ENCODE data around the gene SLC25A26. TPM values are rescaled to one million over a fixed set of nuclear protein-coding genes. Genes with fewer than 3 reads are reported as not detected.
A peak's percentile ranks its signal among the peaks of the same experiment; 100 is the strongest.

SLC25A26 gene
- total and polyA plus RNA-seq, 7 donors, result 21.0 to 43.6 (median 31.9) TPM

GRCh38 chr3:66399529-66400232 lies 178.9 kb downstream of the SLC25A26 start:
- DNase-seq, result no peak
- H3K27me3 ChIP-seq (ENCODE audit: insufficient read depth in 3 of 3, low read length in 2 of 3), result no peaks in the 10 kb centered on the region
- WGBS, 3 donors, result 81 to 92% (median 87%) methylated on average over 10 of the region's 10 CpGs
- H3K27ac ChIP-seq, result peak overlapping the region; percentile 88
- ATAC-seq, result no peak
- peaks cover 0 to 45% of the 10 kb centered on the region in 2 donors for H3K36me3 ChIP-seq (ENCODE audit: insufficient read depth in 1 of 2, low read depth in 1 of 2)
- no peak overlapping the region for H3K4me3 ChIP-seq
- no peaks in the 10 kb centered on the region for H3K9me3 ChIP-seq
- H3K4me1 ChIP-seq, result peaks cover 60% of the 10 kb centered on the region
- TF ChIP-seq, protein P1, sequence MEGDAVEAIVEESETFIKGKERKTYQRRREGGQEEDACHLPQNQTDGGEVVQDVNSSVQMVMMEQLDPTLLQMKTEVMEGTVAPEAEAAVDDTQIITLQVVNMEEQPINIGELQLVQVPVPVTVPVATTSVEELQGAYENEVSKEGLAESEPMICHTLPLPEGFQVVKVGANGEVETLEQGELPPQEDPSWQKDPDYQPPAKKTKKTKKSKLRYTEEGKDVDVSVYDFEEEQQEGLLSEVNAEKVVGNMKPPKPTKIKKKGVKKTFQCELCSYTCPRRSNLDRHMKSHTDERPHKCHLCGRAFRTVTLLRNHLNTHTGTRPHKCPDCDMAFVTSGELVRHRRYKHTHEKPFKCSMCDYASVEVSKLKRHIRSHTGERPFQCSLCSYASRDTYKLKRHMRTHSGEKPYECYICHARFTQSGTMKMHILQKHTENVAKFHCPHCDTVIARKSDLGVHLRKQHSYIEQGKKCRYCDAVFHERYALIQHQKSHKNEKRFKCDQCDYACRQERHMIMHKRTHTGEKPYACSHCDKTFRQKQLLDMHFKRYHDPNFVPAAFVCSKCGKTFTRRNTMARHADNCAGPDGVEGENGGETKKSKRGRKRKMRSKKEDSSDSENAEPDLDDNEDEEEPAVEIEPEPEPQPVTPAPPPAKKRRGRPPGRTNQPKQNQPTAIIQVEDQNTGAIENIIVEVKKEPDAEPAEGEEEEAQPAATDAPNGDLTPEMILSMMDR (IDR thresholded peaks at IDR 0.05), result no peak
- intact Hi-C loops (cut with DNase I), result no loop called here

GRCh38 chr3:66400411-66401156 lies 179.8 kb downstream of the SLC25A26 start:
- DNase-seq, result no peak
- H3K4me3 ChIP-seq, result no peak overlapping the region
- WGBS, 3 donors, result 61 to 84% (median 68%) methylated on average over 15 of the region's 15 CpGs
- peaks cover 65% of the 10 kb centered on the region for H3K4me1 ChIP-seq
- intact Hi-C loops (cut with DNase I), result no loop called here
- no peaks in the 10 kb centered on the region for H3K9me3 ChIP-seq
- H3K27ac ChIP-seq, result peak overlapping the region; percentile 88
- H3K36me3 ChIP-seq (ENCODE audit: insufficient read depth in 1 of 2, low read depth in 1 of 2), result peaks cover 0 to 44% of the 10 kb centered on the region in 2 donors
- H3K27me3 ChIP-seq (ENCODE audit: insufficient read depth in 3 of 3, low read length in 2 of 3), result no peaks in the 10 kb centered on the region
- ATAC-seq, result no peak
- TF ChIP-seq, protein P1 (IDR thresholded peaks at IDR 0.05), result no peak

DNA sequence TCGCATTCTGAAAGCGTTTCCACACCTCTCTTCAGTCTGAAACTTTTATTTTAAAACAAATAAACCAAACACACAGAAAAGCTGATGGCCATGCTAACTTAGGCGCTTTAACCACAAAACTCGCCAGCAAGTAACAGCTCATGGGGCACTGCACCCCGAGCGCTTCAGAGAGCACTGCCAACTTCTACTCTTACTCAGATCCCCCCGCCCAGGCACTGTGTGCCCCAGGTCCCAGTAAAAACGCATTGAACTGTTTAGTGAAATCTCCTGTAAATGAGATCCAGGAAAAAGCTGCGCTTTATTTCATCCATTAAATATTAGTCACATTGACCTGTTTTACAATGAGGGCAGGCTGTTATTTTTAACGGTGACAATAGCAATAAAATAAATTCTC lies 180.4 kb downstream of the SLC25A26 start:
- no peak overlapping the region for H3K4me3 ChIP-seq
- WGBS, 3 donors, result 52 to 59% (median 57%) methylated on average over 10 of the region's 10 CpGs
- peaks cover 0 to 38% of the 10 kb centered on the region in 2 donors for H3K36me3 ChIP-seq (ENCODE audit: insufficient read depth in 1 of 2, low read depth in 1 of 2)
- no peaks in the 10 kb centered on the region for H3K27me3 ChIP-seq (ENCODE audit: insufficient read depth in 3 of 3, low read length in 2 of 3)
- DNase-seq, result no peak
- peaks cover 68% of the 10 kb centered on the region for H3K4me1 ChIP-seq
- H3K9me3 ChIP-seq, result no peaks in the 10 kb centered on the region
- peak overlapping the region; percentile 56 for H3K27ac ChIP-seq
- no peak for ATAC-seq
- TF ChIP-seq, protein P1 (IDR thresholded peaks at IDR 0.05), result no peak
- intact Hi-C loops (cut with DNase I), result no loop called here

DNA sequence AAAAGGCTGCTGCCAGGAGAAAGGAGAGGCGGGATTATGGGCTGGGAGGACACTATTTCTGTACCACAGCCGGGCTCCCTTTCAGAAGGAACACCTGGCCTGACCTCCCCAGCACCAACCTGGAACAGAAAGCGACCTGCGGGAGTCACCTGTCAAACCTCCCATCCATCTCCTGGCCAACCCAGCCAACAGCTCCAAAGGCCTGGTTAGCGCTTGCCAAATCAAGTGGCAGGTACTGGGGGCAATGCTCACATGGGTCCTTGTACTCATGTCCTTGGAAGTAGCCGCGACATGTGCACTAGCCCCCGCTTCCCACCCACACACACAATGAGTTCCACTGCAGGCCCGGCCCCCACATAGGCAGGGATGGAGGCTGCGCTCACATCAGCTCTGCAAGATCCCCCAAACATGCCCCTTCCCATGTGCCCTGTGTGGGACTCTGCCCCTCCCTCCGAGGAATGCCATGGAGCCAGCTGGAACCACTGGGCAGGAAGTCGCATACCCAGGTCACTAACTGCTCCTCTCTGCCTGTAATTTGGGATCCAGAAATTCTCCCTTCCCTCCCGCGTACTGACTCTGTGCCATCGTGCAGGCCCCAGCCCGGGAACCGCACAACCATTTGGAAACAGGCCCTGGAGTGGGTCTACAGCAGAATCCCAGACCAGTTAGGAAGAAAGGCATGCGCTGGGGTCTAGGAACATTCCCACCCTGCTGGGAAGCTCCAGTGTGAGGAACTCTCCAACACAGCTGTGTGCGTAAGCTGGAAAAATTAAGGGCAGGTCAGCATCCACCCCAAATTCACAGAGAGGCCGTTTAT lies 181.1 kb downstream of the SLC25A26 start:
- H3K27me3 ChIP-seq (ENCODE audit: insufficient read depth in 3 of 3, low read length in 2 of 3), result no peaks in the 10 kb centered on the region
- peaks cover 74% of the 10 kb centered on the region for H3K4me1 ChIP-seq
- TF ChIP-seq, protein P1 (IDR thresholded peaks at IDR 0.05), result no peak
- peaks cover 0 to 38% of the 10 kb centered on the region in 2 donors for H3K36me3 ChIP-seq (ENCODE audit: insufficient read depth in 1 of 2, low read depth in 1 of 2)
- H3K9me3 ChIP-seq, result no peaks in the 10 kb centered on the region
- intact Hi-C loops (cut with DNase I), result no loop called here
- DNase-seq, result no peak
- ATAC-seq, result peak in 1 of 4 donors; percentile 9
- 40 to 61% (median 44%) methylated on average over 20 of the region's 20 CpGs for WGBS, 3 donors
- H3K4me3 ChIP-seq, result no peak overlapping the region
- H3K27ac ChIP-seq, result peak overlapping the region; percentile 56
